H1 (cell line): Measurements from ENCODE around the gene EGFR. TPM values are rescaled to one million over a fixed set of nuclear protein-coding genes. Genes with fewer than 3 reads are reported as not detected.

ENCODE experiments used
- CTCF ChIA-PET: fragments of 300-600 bp; sonication (Branson Sonifier 250); formaldehyde crosslinking; loops from one replicate; lab custom pipeline; 2021; ENCODE audit not compliant: partially characterized antibody; lab: Charles Lee
- POLR2A ChIA-PET: fragments of 300-600 bp; sonication (Branson Sonifier 250); formaldehyde crosslinking; loops from one replicate; lab custom pipeline; 2021; ENCODE audit warnings: inconsistent platforms; ENCODE audit not compliant: partially characterized antibody; lab: Charles Lee
- DNase-seq, 2 experiments: peaks; one replicate each; pipeline versions ENCODE4 v3.0.0 to v3.0.0-alpha.2; 2010 to 2022; ENCODE audit warnings: low spot score in 2 of 2, low read depth in 1 of 2, mixed read lengths in 1 of 2
- FAIRE-seq: peaks from 2 replicates; lab custom pipeline; 2011; peaks lifted over from hg19 to GRCh38; lab: Jason Lieb, UNC
- H2AFZ ChIP-seq: 2 replicates; pipeline ENCODE4 v1.8.1; 2012; ENCODE audit warnings: low read length, inconsistent platforms
- H2AK5ac ChIP-seq: 2 replicates; pipeline ENCODE4 v1.6.1; 2013; ENCODE audit warnings: low read depth, low read length
- H2BK120ac ChIP-seq: replicated peaks from 2 replicates; pipeline ENCODE3; 2013; ENCODE audit warnings: low read depth, low read length, inconsistent platforms
- H2BK12ac ChIP-seq: 2 replicates; pipeline ENCODE4 v1.6.1; 2013; ENCODE audit warnings: low read depth, low read length
- H2BK15ac ChIP-seq: 2 replicates; pipeline ENCODE4 v1.6.1; 2013; ENCODE audit warnings: low read length
- H2BK20ac ChIP-seq: 2 replicates; pipeline ENCODE4 v1.6.1; 2013; ENCODE audit warnings: low read length
- H2BK5ac ChIP-seq: 2 replicates; pipeline ENCODE4 v1.6.1; 2013; ENCODE audit warnings: low read depth, low read length
- H3K14ac ChIP-seq: 2 replicates; pipeline ENCODE4 v1.6.1; 2013; ENCODE audit warnings: inconsistent platforms; ENCODE audit not compliant: insufficient read length
- H3K18ac ChIP-seq: 2 replicates; pipeline ENCODE4 v1.6.1; 2013; ENCODE audit warnings: low read length; ENCODE audit errors: extremely low read depth
- H3K23ac ChIP-seq: 2 replicates; pipeline ENCODE4 v1.6.1; 2013; ENCODE audit warnings: inconsistent platforms; ENCODE audit not compliant: insufficient read length
- H3K23me2 ChIP-seq: 2 replicates; pipeline ENCODE4 v1.6.1; 2013; ENCODE audit warnings: low read depth, low read length
- H3K27ac ChIP-seq: 2 replicates; pipeline ENCODE4 v1.6.1; 2011; ENCODE audit warnings: low read depth, low read length, inconsistent platforms
- H3K27me3 ChIP-seq, 4 experiments: replicated peaks in 1 of 4; 1 replicate in 1 of 4; 2 replicates in 3 of 4; pipeline versions ENCODE4 v1.6.1 to v1.8.1; 2011 to 2013; ENCODE audit warnings: low read length in 3 of 4, mild to moderate bottlenecking in 3 of 4, inconsistent platforms in 2 of 4, mixed read lengths in 2 of 4, moderate library complexity in 1 of 4; ENCODE audit not compliant: control insufficient read depth in 3 of 4, insufficient read depth in 3 of 4; ENCODE audit errors: extremely low read depth in 1 of 4
- H3K36me3 ChIP-seq, 4 experiments: 2 replicates each; pipeline versions ENCODE4 v1.6.1 to v1.8.1; 2011 to 2013; ENCODE audit warnings: mild to moderate bottlenecking in 4 of 4, low read length in 3 of 4, moderate library complexity in 2 of 4, control low read depth in 1 of 4, inconsistent platforms in 1 of 4; ENCODE audit not compliant: insufficient read depth in 4 of 4, control insufficient read depth in 2 of 4
- H3K4ac ChIP-seq: replicated peaks from 2 replicates; pipeline ENCODE3; 2013; ENCODE audit warnings: low read length, low read depth, mixed read lengths, inconsistent platforms; ENCODE audit not compliant: insufficient read length
- H3K4me1 ChIP-seq, 4 experiments: replicated peaks in 1 of 4; 1 replicate in 1 of 4; 2 replicates in 3 of 4; pipeline versions ENCODE4 v1.6.1 to v1.8.1; 2011 to 2013; ENCODE audit warnings: low read length in 3 of 4, inconsistent platforms in 2 of 4, mixed read lengths in 1 of 4; ENCODE audit not compliant: insufficient read depth in 4 of 4, control insufficient read depth in 3 of 4
- H3K4me2 ChIP-seq, 2 experiments: 2 replicates each; pipeline versions ENCODE4 v1.6.1 to v1.8.1; 2011 to 2013; ENCODE audit warnings: low read depth in 2 of 2, low read length in 2 of 2, control low read depth in 1 of 2, inconsistent platforms in 1 of 2, mild to moderate bottlenecking in 1 of 2; ENCODE audit not compliant: insufficient read depth in 1 of 2
- H3K4me3 ChIP-seq, 4 experiments: fragments of 200-600, 300-600 bp in 1 of 4; sonication (generic), shearing (Covaris generic), sonication (Bioruptor Twin) in 1 of 4; 2 replicates each; pipeline versions ENCODE4 v1.5.1 to v1.8.1; 2011 to 2016; ENCODE audit warnings: low read length in 4 of 4, low read depth in 3 of 4, control low read depth in 2 of 4, inconsistent platforms in 2 of 4, mild to moderate bottlenecking in 2 of 4, mixed read lengths in 1 of 4, moderate library complexity in 1 of 4; ENCODE audit not compliant: insufficient read depth in 2 of 4; ENCODE audit errors: extremely low read depth in 1 of 4
- H3K56ac ChIP-seq: replicated peaks from 2 replicates; pipeline ENCODE3; 2013; ENCODE audit warnings: low read depth, mild to moderate bottlenecking, mixed read lengths, low read length, inconsistent platforms; ENCODE audit not compliant: insufficient read length
- H3K79me1 ChIP-seq: 2 replicates; pipeline ENCODE4 v1.6.1; 2013; ENCODE audit warnings: low read depth, low read length, control low read depth
- H3K79me2 ChIP-seq, 2 experiments: 2 replicates each; pipeline versions ENCODE4 v1.6.1 to v1.8.1; 2012 to 2013; ENCODE audit warnings: low read length in 2 of 2, mild to moderate bottlenecking in 2 of 2, inconsistent platforms in 1 of 2; ENCODE audit not compliant: insufficient read depth in 2 of 2, control insufficient read depth in 1 of 2
- H3K9ac ChIP-seq, 4 experiments: replicated peaks in 1 of 4; 1 replicate in 1 of 4; 2 replicates in 3 of 4; pipeline versions ENCODE4 v1.6.1 to v1.8.1; 2011 to 2013; ENCODE audit warnings: low read depth in 3 of 4, low read length in 3 of 4, control low read depth in 2 of 4, mild to moderate bottlenecking in 2 of 4, moderate library complexity in 2 of 4, inconsistent platforms in 1 of 4; ENCODE audit errors: extremely low read depth in 1 of 4
- H3K9me3 ChIP-seq, 2 experiments: 2 replicates each; pipeline versions ENCODE4 v1.6.1 to v1.8.1; 2012 to 2013; ENCODE audit warnings: mild to moderate bottlenecking in 2 of 2, moderate library complexity in 2 of 2, control low read depth in 1 of 2, inconsistent platforms in 1 of 2, low read depth in 1 of 2, low read length in 1 of 2, mixed read lengths in 1 of 2; ENCODE audit not compliant: insufficient read depth in 2 of 2
- H4K20me1 ChIP-seq, 2 experiments: replicated peaks in 1 of 2; 2 replicates each; pipeline versions ENCODE3 to v1.8.1; 2011 to 2013; ENCODE audit warnings: inconsistent platforms in 2 of 2, low read length in 2 of 2, mild to moderate bottlenecking in 1 of 2; ENCODE audit not compliant: insufficient read depth in 2 of 2, control insufficient read depth in 1 of 2
- H4K5ac ChIP-seq: 2 replicates; pipeline ENCODE4 v1.6.1; 2013; ENCODE audit warnings: low read length, low read depth, mixed read lengths, inconsistent platforms; ENCODE audit not compliant: insufficient read length
- H4K8ac ChIP-seq: 2 replicates; pipeline ENCODE4 v1.8.0; 2013; ENCODE audit warnings: mild to moderate bottlenecking, moderate library complexity, low read length, inconsistent platforms; ENCODE audit not compliant: insufficient read depth; ENCODE audit errors: extremely low read depth
- H4K91ac ChIP-seq: replicated peaks from 2 replicates; pipeline ENCODE3; 2013; ENCODE audit warnings: low read length, mixed read lengths, inconsistent platforms; ENCODE audit not compliant: insufficient read length
- CTCF ChIP-seq, 3 experiments: IDR thresholded peaks; 1 replicate in 2 of 3; 2 replicates in 1 of 3; pipeline versions ENCODE4 v1.5.1 to v1.6.1; 2011; ENCODE audit warnings: low read length in 3 of 3, mild to moderate bottlenecking in 3 of 3, inconsistent platforms in 2 of 3, low read depth in 1 of 3, moderate library complexity in 1 of 3; ENCODE audit not compliant: insufficient read depth in 1 of 3; ENCODE audit errors: control extremely low read depth in 1 of 3
- WGBS, 2 experiments: shearing (Covaris generic) in 1 of 2; methylation state at CpG; one replicate each; pipeline versions ENCODE4 v1.1.6 to v1.1.7; 2013 to 2015; ENCODE audit warnings: low lambda C conversion rate in 2 of 2, mixed read lengths in 2 of 2, inconsistent platforms in 1 of 2, low coverage in 1 of 2, missing lambda C conversion rate in 1 of 2; ENCODE audit not compliant: insufficient replicate concordance in 2 of 2, insufficient coverage in 1 of 2, insufficient read length in 1 of 2; ENCODE audit errors: extremely low coverage in 1 of 2, missing lambda C conversion rate in 1 of 2; 5-methylcytosine and 5-hydroxymethylcytosine counted together
- polyA plus RNA-seq, 7 experiments: library from polyadenylated mRNA; depleted of rRNA in 3 of 7; stranded (reverse) in 5 of 7; unstranded in 2 of 7; fragments of >200 nt in 5 of 7; fragments of 200-250 nt in 2 of 7; gene quantifications; 1 replicate in 5 of 7; 2 replicates in 1 of 7; 4 replicates in 1 of 7; pipeline versions ENCODE4 v1.2.1 to v1.2.3, GENCODE V29; 2011 to 2013; ENCODE audit warnings: missing spikeins in 2 of 7, mixed read lengths in 2 of 7
- total RNA-seq: library from RNA; stranded (reverse); fragmentation: NEBNext Ultra II Directional; extraction: Animal tissue kit (Norgen Biotek cat#: 25700); gene quantifications from 2 replicates; pipeline ENCODE4 v1.2.1, GENCODE V29; 2021

Gene EGFR
- total and polyA plus RNA-seq, 2 of the 8 experiments (the other 6 are each of a cell fraction or from before 2014, with no cell fraction given), result 1.9 to 5.8 TPM

GRCh38 chr7:55154096-55154495 lies 135.3 kb downstream of the EGFR start:
- no peak overlapping the region for H2BK5ac ChIP-seq
- no peak overlapping the region for H4K5ac ChIP-seq
- H3K4me3 ChIP-seq, result no peak overlapping the region
- H3K79me1 ChIP-seq, result no peaks in the 10 kb centered on the region
- H3K27me3 ChIP-seq, result no peaks in the 10 kb centered on the region
- H3K9ac ChIP-seq, result no peak overlapping the region; a peak in 1 of 7 replicates
- no peak overlapping the region for H2BK120ac ChIP-seq
- H3K23ac ChIP-seq, result no peak overlapping the region
- TF ChIP-seq CTCF (IDR thresholded peaks at IDR 0.05; ENCODE audit: control extremely low read depth in 1 of 3, insufficient read depth in 1 of 3, low read depth in 1 of 3, low read length in 3 of 3), result no peak
- no peaks in the 10 kb centered on the region for H3K23me2 ChIP-seq
- no peak overlapping the region for H3K27ac ChIP-seq
- no peak overlapping the region for H2AK5ac ChIP-seq
- H3K14ac ChIP-seq, result no peak overlapping the region
- no peak overlapping the region for H3K4me2 ChIP-seq
- DNase-seq, result no peak
- H3K36me3 ChIP-seq, result no peaks in the 10 kb centered on the region
- no peaks in the 10 kb centered on the region for H3K9me3 ChIP-seq
- 94% methylated on average over 9 of the region's 10 CpGs; no CpG with 5 or more reads in 1 of the 2 experiments for WGBS, 2 experiments
- H3K4me1 ChIP-seq, result no peaks in the 10 kb centered on the region; a peak in 1 of 7 replicates
- H4K91ac ChIP-seq, result no peak overlapping the region
- no peak overlapping the region for H4K8ac ChIP-seq
- H2BK15ac ChIP-seq, result no peak overlapping the region
- H3K56ac ChIP-seq, result no peak overlapping the region
- H4K20me1 ChIP-seq, result no peaks in the 10 kb centered on the region
- H3K79me2 ChIP-seq, result no peaks in the 10 kb centered on the region
- CTCF ChIA-PET, result interaction anchor here (1.2 to 2.1 kb wide), 3 partner anchors 8 to 102 kb away, joined by 3 to 9 read pairs (median 4); no protein-coding TSS in a partner anchor
- H2BK20ac ChIP-seq, result no peak overlapping the region
- H2AFZ ChIP-seq, result no peak overlapping the region
- FAIRE-seq, result no peak
- H2BK12ac ChIP-seq, result no peak overlapping the region
- no peak overlapping the region for H3K4ac ChIP-seq
- POLR2A ChIA-PET, result no interaction called here
- H3K18ac ChIP-seq, result no peak overlapping the region
